Ectodermal cell (in vitro differentiated cells): ENCODE data around the gene SMARCC1.

Experiments
- H3K27ac ChIP-seq: 2 replicates; pipeline ENCODE4 v1.7.0; 2013; ENCODE audit warnings: mild to moderate bottlenecking, low read depth, low read length; ENCODE audit not compliant: insufficient read depth, poor library complexity, severe bottlenecking
- H3K27me3 ChIP-seq: 2 replicates; pipeline ENCODE4 v1.7.0; 2013; ENCODE audit warnings: mild to moderate bottlenecking, low read length; ENCODE audit not compliant: insufficient read depth, control insufficient read depth, poor library complexity, severe bottlenecking
- H3K36me3 ChIP-seq: one replicate; pipeline ENCODE4 v1.7.0; 2013; ENCODE audit warnings: low read length; ENCODE audit not compliant: control insufficient read depth, insufficient read depth
- H3K4me1 ChIP-seq: one replicate; pipeline ENCODE4 v1.7.0; 2013; ENCODE audit warnings: low read length; ENCODE audit not compliant: control insufficient read depth, insufficient read depth
- H3K4me3 ChIP-seq: 2 replicates; pipeline ENCODE4 v1.7.0; 2013; ENCODE audit warnings: low read depth, low read length, control low read depth; ENCODE audit not compliant: insufficient read depth
- H3K9me3 ChIP-seq: 2 replicates; pipeline ENCODE4 v1.7.0; 2013; ENCODE audit warnings: mild to moderate bottlenecking, low read length, moderate library complexity; ENCODE audit not compliant: control insufficient read depth
- WGBS, 2 experiments: methylation state at CpG; one replicate each; pipeline ENCODE4 v1.1.7; 2013; ENCODE audit warnings: missing lambda C conversion rate in 2 of 2; 5-methylcytosine and 5-hydroxymethylcytosine counted together

The SMARCC1 gene

DNA sequence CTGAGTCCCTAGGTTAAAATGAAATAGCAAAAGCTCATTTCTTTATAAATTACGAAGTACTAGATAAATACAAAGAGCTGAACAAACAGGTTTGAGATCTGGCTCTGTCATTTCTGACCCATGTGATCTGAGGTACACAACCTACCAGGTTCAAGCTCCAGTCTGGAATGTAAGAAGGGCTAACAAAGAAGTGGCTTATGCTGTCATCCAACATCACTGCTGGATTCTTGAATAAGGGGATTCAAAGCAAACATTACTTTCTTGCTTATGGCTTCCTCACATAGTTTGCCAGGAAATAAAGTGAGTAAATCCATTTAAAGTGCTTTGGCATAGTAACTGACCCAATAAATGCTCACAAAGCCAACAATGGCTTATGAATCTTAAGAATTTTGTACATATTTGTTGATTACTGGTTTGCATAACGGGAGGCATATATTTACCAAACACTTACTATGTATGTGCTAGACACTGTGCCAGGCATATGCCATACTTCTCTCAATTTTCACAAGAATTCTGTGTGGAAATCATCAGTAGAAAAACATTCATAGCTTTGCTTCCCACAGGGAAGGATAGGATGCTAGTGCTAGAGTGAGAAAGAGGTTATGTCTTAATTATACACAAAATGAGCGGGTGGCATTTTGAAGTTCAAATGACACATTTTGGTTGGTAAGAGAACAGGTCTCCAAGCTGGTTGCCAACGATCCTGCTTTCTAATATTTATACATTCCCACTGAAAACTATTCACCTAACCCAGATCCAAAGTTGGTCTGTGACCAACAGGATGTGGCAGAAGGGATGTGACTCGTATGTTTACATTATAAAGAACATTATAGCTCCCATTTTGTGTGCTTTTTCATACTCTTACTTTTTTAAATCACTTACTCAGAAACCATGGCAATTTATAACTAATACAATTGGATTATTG is 164.3 kb downstream of the SMARCC1 start:
- Histone ChIP-seq H3K4me3 (no peak overlapping the region), H3K27ac (no peak overlapping the region), H3K27me3 (no peaks in the 10 kb centered on the region), H3K9me3 (no peaks in the 10 kb centered on the region), H3K36me3 (peaks cover 51% of the 10 kb centered on the region), H3K4me1 (no peaks in the 10 kb centered on the region)
- 96 to 100% methylated on average over 3 to 4 of the region's 5 CpGs for WGBS, 2 experiments

DNA sequence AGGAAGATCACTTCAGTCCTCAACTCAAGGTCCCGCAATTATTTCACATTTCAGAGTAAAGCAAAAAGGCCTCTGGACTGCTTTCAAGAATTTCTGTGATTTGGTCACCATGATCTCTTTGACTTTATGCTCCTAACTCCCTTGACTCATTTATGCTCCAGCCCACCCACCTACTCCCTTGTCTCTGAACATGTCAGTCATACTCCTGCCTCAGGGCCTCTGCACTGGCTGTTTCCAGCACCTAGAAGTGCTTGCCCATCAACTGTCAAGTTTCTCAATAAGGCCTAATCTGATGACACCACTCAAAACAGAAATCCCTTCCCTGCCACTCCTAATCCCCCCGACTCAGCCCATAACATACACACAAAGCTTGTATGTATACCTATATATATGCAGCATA is 166.9 kb downstream of the SMARCC1 start:
- Histone ChIP-seq H3K36me3 (peaks cover 50% of the 10 kb centered on the region), H3K4me1 (no peaks in the 10 kb centered on the region), H3K27me3 (no peaks in the 10 kb centered on the region), H3K4me3 (no peak overlapping the region), H3K27ac (no peak overlapping the region), H3K9me3 (no peaks in the 10 kb centered on the region)
- WGBS, 2 experiments: 96 to 98% methylated on average over 2 of the region's 2 CpGs

DNA sequence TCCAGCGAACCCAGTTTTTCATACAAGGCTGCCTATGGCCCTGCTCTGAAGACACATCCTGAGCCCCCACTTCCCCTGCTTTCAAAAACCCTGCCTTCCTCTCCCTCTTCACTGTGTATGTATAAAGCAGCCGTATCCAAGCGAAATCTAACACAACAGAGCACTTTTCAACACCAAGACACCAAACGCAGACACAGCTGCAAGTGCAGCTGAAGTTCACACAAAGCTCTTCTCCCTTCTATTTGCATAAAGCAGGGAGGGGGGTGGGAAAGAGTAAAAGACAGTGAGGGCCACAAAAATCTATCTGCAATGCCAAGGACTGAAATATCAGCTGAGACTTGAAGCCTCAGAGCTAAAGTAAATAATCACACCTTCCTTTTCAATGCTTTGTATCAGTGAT is 168.0 kb downstream of the SMARCC1 start:
- Histone ChIP-seq H3K27me3 (no peaks in the 10 kb centered on the region), H3K9me3 (no peaks in the 10 kb centered on the region), H3K4me3 (no peak overlapping the region), H3K36me3 (peaks cover 49% of the 10 kb centered on the region), H3K4me1 (no peaks in the 10 kb centered on the region), H3K27ac (no peak overlapping the region)
- 89 to 95% methylated on average over 4 of the region's 4 CpGs for WGBS, 2 experiments

DNA sequence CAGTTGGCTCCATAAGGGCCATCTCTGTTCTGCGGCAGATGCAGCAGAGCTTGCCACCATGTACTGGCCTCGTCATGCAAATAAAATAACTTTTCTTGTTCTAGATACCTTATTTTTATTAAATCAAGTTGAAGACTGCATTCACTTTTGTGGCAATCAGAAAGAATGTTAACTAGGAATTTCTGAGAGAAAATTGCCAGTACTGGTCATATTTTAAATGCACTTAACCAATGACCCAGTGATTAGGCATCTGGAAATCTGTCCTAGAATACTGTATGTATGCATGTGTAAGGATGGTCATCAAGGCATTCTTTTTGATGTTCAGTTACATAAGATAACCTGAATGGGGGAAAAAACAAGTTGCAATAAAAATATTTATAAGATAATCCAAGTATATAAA is 168.8 kb downstream of the SMARCC1 start:
- H3K27ac ChIP-seq: no peak overlapping the region
- H3K9me3 ChIP-seq: no peaks in the 10 kb centered on the region
- H3K36me3 ChIP-seq: peaks cover 51% of the 10 kb centered on the region
- WGBS, 2 experiments: 97 to 100% methylated on average over 2 of the region's 2 CpGs
- H3K4me1 ChIP-seq: no peaks in the 10 kb centered on the region
- no peaks in the 10 kb centered on the region for H3K27me3 ChIP-seq
- no peak overlapping the region for H3K4me3 ChIP-seq

DNA sequence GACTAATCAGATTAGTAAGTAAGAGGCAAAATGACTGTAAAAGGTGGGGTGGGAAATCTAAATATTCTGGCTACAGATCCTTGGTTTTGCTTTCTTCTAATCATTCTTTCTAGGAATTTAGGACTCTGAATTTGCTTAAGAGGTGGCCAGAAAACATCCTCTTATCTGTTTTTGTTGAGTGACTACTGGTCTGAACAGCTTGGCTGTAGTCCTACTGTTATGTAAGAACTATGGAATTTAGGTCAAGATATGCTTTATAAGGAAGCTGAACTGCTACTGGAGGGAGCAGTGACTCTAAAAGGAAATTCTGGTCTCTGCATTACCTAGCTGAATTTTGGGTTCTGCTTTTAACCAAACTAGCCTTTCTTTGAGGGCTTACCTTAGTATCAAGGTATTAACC is 169.5 kb downstream of the SMARCC1 start:
- Histone ChIP-seq H3K4me1 (no peaks in the 10 kb centered on the region), H3K4me3 (no peak overlapping the region), H3K27me3 (no peaks in the 10 kb centered on the region), H3K27ac (no peak overlapping the region), H3K9me3 (no peaks in the 10 kb centered on the region), H3K36me3 (peaks cover 57% of the 10 kb centered on the region)

DNA sequence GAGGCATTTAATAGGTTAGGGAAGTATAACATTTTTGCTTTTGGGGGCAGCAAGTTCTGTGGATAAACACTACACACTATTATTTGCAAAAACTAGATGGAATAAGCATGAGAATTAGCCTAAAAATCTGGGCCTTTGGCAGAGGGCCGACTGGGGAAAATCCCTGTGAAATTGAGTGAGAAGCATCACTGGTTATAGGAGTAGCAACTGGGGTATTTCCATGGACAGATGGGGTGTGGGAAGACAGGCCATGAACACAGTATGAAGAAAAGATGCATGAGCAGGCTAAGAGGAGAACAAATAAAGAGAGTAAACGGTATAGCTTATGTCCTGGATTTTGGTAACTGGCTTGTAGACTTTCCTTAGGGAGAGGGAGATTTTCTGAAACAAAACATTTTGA is 170.1 kb downstream of the SMARCC1 start:
- Histone ChIP-seq H3K27ac (no peak overlapping the region), H3K4me3 (no peak overlapping the region), H3K4me1 (no peaks in the 10 kb centered on the region), H3K27me3 (no peaks in the 10 kb centered on the region), H3K9me3 (no peaks in the 10 kb centered on the region), H3K36me3 (peaks cover 63% of the 10 kb centered on the region)
- WGBS, 2 experiments: 92 to 93% methylated on average over 2 of the region's 2 CpGs

DNA sequence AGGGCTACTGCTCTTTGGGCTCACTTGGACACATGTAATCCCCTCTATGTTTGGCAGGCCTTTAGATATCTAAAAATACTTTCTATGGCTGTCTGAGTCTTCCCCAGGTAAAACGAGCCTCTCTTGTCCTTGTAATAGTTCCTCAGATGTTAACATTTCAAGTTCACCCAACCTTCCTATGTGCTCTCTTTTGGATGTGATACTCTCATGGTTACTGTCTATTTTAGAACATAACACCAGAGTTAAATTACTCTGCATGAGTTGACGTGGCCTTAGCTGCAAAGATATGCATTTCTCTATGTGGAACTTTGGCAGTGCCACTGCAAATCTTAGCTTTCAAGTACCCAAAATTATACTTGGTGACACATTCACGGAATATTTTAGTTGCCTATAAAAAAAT is 171.1 kb downstream of the SMARCC1 start:
- 94 to 96% methylated on average over 3 of the region's 3 CpGs for WGBS, 2 experiments
- Histone ChIP-seq H3K27ac (no peak overlapping the region), H3K36me3 (peaks cover 65% of the 10 kb centered on the region), H3K9me3 (no peaks in the 10 kb centered on the region), H3K4me1 (no peaks in the 10 kb centered on the region), H3K4me3 (no peak overlapping the region), H3K27me3 (no peaks in the 10 kb centered on the region)

DNA sequence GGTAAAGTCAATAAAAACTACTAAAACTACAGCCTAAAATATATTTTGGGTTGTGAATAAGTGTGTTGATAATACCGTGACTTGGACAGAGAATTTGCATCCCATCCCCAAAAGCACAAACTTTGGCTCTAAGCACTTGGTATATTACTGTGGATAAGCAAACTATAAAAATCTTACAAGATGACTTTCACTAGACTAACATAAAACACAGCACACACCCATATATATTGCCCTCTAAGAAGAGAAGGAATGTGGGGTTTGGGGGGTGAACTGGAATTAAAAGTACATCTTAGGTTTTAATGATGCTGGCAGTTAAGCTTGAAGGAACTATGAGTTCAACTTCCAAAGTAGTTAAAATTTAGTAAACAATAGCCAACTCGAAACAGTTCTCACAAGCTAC is 174.4 kb downstream of the SMARCC1 start:
- Histone ChIP-seq H3K36me3 (peaks cover 67% of the 10 kb centered on the region), H3K4me1 (no peaks in the 10 kb centered on the region), H3K27ac (no peak overlapping the region), H3K4me3 (no peak overlapping the region), H3K9me3 (no peaks in the 10 kb centered on the region), H3K27me3 (no peaks in the 10 kb centered on the region)
- 93 to 95% methylated on average over 1 of the region's 2 CpGs for WGBS, 2 experiments

DNA sequence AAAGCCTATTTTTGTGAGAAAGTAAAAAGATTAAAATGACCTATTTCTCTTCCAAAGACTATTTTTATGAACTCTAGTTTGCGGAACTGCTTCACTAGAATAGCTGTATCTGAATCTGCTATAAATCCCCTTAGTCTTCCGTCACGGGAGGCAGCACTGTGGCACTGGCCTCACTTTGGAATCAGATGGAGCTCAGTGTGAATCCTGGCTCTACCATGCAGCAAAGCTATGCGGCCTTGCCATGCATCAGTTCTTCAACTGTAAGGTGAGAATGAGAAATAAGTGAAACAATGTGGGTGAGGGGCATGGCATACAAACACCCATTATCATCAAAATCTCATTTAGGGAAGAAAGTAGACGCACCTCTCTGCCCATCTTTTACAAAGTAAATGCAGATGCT is 175.5 kb downstream of the SMARCC1 start:
- Histone ChIP-seq H3K9me3 (no peaks in the 10 kb centered on the region), H3K4me1 (no peaks in the 10 kb centered on the region), H3K27ac (no peak overlapping the region), H3K36me3 (peaks cover 64% of the 10 kb centered on the region), H3K4me3 (no peak overlapping the region), H3K27me3 (no peaks in the 10 kb centered on the region)
- WGBS, 2 experiments: 96 to 97% methylated on average over 4 to 5 of the region's 5 CpGs

DNA sequence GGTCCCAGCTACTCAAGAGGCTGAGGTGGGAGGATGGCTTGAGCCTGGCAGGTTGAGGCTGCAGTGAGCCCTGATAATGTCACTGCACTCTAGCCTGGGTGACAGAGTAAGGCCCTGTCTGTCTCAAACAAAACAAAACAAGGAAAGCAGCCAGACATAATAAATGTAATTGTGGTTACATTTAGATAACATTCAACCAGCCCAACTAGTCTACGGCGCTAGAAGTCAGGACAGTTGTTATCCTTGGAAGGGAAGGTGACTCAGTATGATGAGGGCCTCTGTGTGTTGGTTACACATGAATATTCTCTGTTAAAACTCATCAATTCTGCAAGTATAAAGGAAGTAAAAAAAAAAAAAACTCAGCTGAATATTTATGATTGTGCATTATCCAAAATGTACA is 176.0 kb downstream of the SMARCC1 start:
- no peaks in the 10 kb centered on the region for H3K27me3 ChIP-seq
- peaks cover 62% of the 10 kb centered on the region for H3K36me3 ChIP-seq
- no peaks in the 10 kb centered on the region for H3K4me1 ChIP-seq
- WGBS, 2 experiments: 50% methylated on average over 2 of the region's 2 CpGs; no CpG with 5 or more reads in 1 of the 2 experiments
- no peak overlapping the region for H3K4me3 ChIP-seq
- no peaks in the 10 kb centered on the region for H3K9me3 ChIP-seq
- H3K27ac ChIP-seq: no peak overlapping the region
